Liver (tissue), 3 donors: ENCODE results near the gene USP38.

Experiments used
- CTCF ChIP-seq: fragments of 150-350 bp; IDR thresholded peaks from 2 replicates; pipeline ENCODE4 v1.5.1; 2017; ENCODE audit warnings: improper control_type of control experiment, low read depth, low read length; ENCODE audit not compliant: missing input control
- GABPA ChIP-seq, 2 donors: IDR thresholded peaks in 1 of 2; conservative IDR thresholded peaks in 1 of 2; 2 replicates each; pipeline ENCODE4 v1.6.1; 2016; ENCODE audit warnings: antibody characterized with exemption in 2 of 2, mild to moderate bottlenecking in 1 of 2, moderate library complexity in 1 of 2
- RAD21 ChIP-seq, 2 donors: IDR thresholded peaks; 2 replicates each; pipeline ENCODE4 v1.6.1; 2016; ENCODE audit warnings: antibody characterized with exemption in 2 of 2, mild to moderate bottlenecking in 2 of 2
- donor health status: healthy.
- donor health status: healthy.

GRCh38 chr4:143253166-143253565 is 68.4 kb downstream of the USP38 start:
- TF ChIP-seq CTCF (no peak), GABPA (IDR thresholded peaks at IDR 0.05 in 1 of 2, conservative IDR thresholded peaks at IDR 0.05 in 1 of 2) (no peak), RAD21 (IDR thresholded peaks at IDR 0.05) (no peak)
